Keratinocyte (primary cell): ENCODE results near the gene EPG5. TPM values are rescaled to one million over a fixed set of nuclear protein-coding genes. Genes with fewer than 3 reads are reported as not detected.
A peak's percentile ranks its signal among the peaks of the same experiment; 100 is the strongest.

Experiments used
- DNase-seq: peaks from one replicate; pipeline ENCODE4 v3.0.0-alpha.2; 2011; ENCODE audit warnings: low read depth, missing footprints, low spot score
- FAIRE-seq: peaks from 2 replicates; lab custom pipeline; 2011; peaks lifted over from hg19 to GRCh38; lab: Jason Lieb, UNC
- H2AFZ ChIP-seq: 2 replicates; pipeline ENCODE4 v1.6.0; 2012; ENCODE audit warnings: low read length, control low read depth, inconsistent platforms; ENCODE audit not compliant: control insufficient read depth
- H3K27ac ChIP-seq: 2 replicates; pipeline ENCODE4 v1.5.1; 2011; ENCODE audit warnings: low read length; ENCODE audit not compliant: control insufficient read depth, insufficient read depth
- H3K27me3 ChIP-seq: 3 replicates; pipeline ENCODE4 v1.6.0; 2011; ENCODE audit warnings: low read length; ENCODE audit not compliant: control insufficient read depth, insufficient read depth; ENCODE audit errors: extremely low read depth
- H3K36me3 ChIP-seq, 2 experiments: 2 replicates in 1 of 2; 3 replicates in 1 of 2; pipeline ENCODE4 v1.5.1; 2011; ENCODE audit warnings: low read length in 2 of 2, mild to moderate bottlenecking in 1 of 2; ENCODE audit not compliant: control insufficient read depth in 2 of 2, insufficient read depth in 2 of 2; ENCODE audit errors: extremely low read depth in 1 of 2
- H3K4me1 ChIP-seq: 3 replicates; pipeline ENCODE4 v1.5.1; 2011; ENCODE audit warnings: low read length; ENCODE audit not compliant: control insufficient read depth, insufficient read depth; ENCODE audit errors: extremely low read depth
- H3K4me2 ChIP-seq: 3 replicates; pipeline ENCODE4 v1.6.0; 2011; ENCODE audit warnings: low read depth, low read length; ENCODE audit not compliant: control insufficient read depth, insufficient read depth; ENCODE audit errors: extremely low read depth
- H3K4me3 ChIP-seq, 3 experiments: fragments of 200-600 bp in 1 of 3; sonication (generic) in 1 of 3; 2 replicates in 2 of 3; 3 replicates in 1 of 3; pipeline ENCODE4 v1.5.1; 2011 to 2016; ENCODE audit warnings: low read length in 3 of 3, mild to moderate bottlenecking in 3 of 3, control low read depth in 2 of 3, inconsistent platforms in 1 of 3, low read depth in 1 of 3, mixed read lengths in 1 of 3, mixed run types in 1 of 3, moderate library complexity in 1 of 3; ENCODE audit not compliant: control insufficient read depth in 2 of 3, insufficient read depth in 2 of 3; ENCODE audit errors: extremely low read depth in 1 of 3
- H3K79me2 ChIP-seq: 2 replicates; pipeline ENCODE4 v1.6.0; 2012; ENCODE audit warnings: low read length; ENCODE audit not compliant: control insufficient read depth, insufficient read depth
- H3K9ac ChIP-seq: 3 replicates; pipeline ENCODE4 v1.6.0; 2011; ENCODE audit warnings: low read length; ENCODE audit not compliant: control insufficient read depth, insufficient read depth; ENCODE audit errors: extremely low read depth
- H3K9me1 ChIP-seq: 3 replicates; pipeline ENCODE4 v1.6.0; 2011; ENCODE audit warnings: low read length; ENCODE audit not compliant: control insufficient read depth, insufficient read depth; ENCODE audit errors: extremely low read depth
- H3K9me3 ChIP-seq: 2 replicates; pipeline ENCODE4 v1.5.1; 2012; ENCODE audit warnings: low read depth, low read length; ENCODE audit not compliant: control insufficient read depth
- H4K20me1 ChIP-seq: 3 replicates; pipeline ENCODE4 v1.6.0; 2011; ENCODE audit warnings: low read length; ENCODE audit not compliant: control insufficient read depth, insufficient read depth; ENCODE audit errors: extremely low read depth
- EZH2 ChIP-seq: IDR thresholded peaks from one replicate; pipeline ENCODE4 v1.6.1; 2012; ENCODE audit warnings: inconsistent platforms, mild to moderate bottlenecking, low read length, moderate library complexity
- dilution Hi-C: fragments of 300-500 bp; cut with MboI; formaldehyde crosslinking; loops from one replicate; pipeline ENCODE4 v1.7.0; 2020; ENCODE audit warnings: low sequenced_read_pairs; ENCODE audit not compliant: extremely low pct_ligation_motif_present
- polyA minus RNA-seq, 3 experiments: library from RNA; depleted of rRNA, polyadenylated mRNA; stranded (reverse); fragments of >200 nt; gene quantifications; 1 replicate in 1 of 3; 2 replicates in 1 of 3; 3 replicates in 1 of 3; pipeline ENCODE4 v1.2.3, GENCODE V29; 2011
- polyA plus RNA-seq, 5 experiments: library from polyadenylated mRNA; depleted of rRNA in 3 of 5; stranded (reverse) in 3 of 5; stranded (forward) in 1 of 5; unstranded in 1 of 5; fragments of >200 nt; gene quantifications; 1 replicate in 1 of 5; 2 replicates in 3 of 5; 3 replicates in 1 of 5; pipeline versions ENCODE4 v1.2.1 to v1.2.3, GENCODE V29; 2011 to 2012; ENCODE audit warnings: missing spikeins in 2 of 5, low read depth in 1 of 5, low replicate concordance in 1 of 5
- TF ChIP-seq, protein P1 (sequence below), 3 experiments: IDR thresholded peaks in 1 of 3; conservative IDR thresholded peaks in 1 of 3; optimal IDR thresholded peaks in 1 of 3; 2 replicates in 2 of 3; 3 replicates in 1 of 3; pipeline versions ENCODE3 to v1.5.1; 2011; ENCODE audit warnings: low read length in 3 of 3, mild to moderate bottlenecking in 3 of 3, moderate library complexity in 2 of 3, control low read depth in 1 of 3, inconsistent platforms in 1 of 3; ENCODE audit not compliant: insufficient read depth in 2 of 3; ENCODE audit errors: extremely low read depth in 1 of 3

The EPG5 gene, protein sequence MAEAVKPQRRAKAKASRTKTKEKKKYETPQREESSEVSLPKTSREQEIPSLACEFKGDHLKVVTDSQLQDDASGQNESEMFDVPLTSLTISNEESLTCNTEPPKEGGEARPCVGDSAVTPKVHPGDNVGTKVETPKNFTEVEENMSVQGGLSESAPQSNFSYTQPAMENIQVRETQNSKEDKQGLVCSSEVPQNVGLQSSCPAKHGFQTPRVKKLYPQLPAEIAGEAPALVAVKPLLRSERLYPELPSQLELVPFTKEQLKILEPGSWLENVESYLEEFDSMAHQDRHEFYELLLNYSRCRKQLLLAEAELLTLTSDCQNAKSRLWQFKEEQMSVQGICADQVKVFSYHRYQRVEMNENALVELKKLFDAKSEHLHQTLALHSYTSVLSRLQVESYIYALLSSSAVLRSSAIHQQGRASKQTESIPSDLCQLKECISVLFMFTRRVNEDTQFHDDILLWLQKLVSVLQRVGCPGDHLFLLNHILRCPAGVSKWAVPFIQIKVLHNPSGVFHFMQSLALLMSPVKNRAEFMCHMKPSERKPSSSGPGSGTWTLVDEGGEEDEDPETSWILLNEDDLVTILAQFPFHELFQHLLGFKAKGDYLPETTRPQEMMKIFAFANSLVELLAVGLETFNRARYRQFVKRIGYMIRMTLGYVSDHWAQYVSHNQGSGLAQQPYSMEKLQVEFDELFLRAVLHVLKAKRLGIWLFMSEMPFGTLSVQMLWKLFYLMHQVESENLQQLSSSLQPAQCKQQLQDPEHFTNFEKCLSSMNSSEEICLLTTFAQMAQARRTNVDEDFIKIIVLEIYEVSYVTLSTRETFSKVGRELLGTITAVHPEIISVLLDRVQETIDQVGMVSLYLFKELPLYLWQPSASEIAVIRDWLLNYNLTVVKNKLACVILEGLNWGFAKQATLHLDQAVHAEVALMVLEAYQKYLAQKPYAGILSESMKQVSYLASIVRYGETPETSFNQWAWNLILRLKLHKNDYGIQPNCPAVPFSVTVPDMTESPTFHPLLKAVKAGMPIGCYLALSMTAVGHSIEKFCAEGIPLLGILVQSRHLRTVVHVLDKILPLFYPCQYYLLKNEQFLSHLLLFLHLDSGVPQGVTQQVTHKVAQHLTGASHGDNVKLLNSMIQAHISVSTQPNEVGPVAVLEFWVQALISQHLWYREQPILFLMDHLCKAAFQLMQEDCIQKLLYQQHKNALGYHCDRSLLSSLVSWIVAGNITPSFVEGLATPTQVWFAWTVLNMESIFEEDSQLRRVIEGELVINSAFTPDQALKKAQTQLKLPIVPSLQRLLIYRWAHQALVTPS (N-terminal part only)
- 17.8 to 18.8 TPM (median 17.8 TPM) in 3 replicates for polyA plus RNA-seq
- polyA plus RNA-seq (2011; ENCODE audit: low read depth), result 13.3 TPM
- 8.6 and 12.9 TPM in 2 replicates for polyA plus RNA-seq (2011; cell fraction: cytosol; rRNA removed)
- 50.6 and 53.8 TPM in 2 replicates for polyA plus RNA-seq (2011; cell fraction: nucleus; rRNA removed)
- 10.7 and 15.5 TPM in 2 replicates for polyA plus RNA-seq (2012; ENCODE audit: low replicate concordance)
- 41.5 to 102 TPM (median 98.6 TPM) in 3 replicates for polyA minus RNA-seq
- polyA minus RNA-seq (2011; cell fraction: cytosol; rRNA and poly(A)+ RNA removed), result 27.0 TPM
- 97.6 and 202 TPM in 2 replicates for polyA minus RNA-seq (2011; cell fraction: nucleus; rRNA and poly(A)+ RNA removed)

DNA sequence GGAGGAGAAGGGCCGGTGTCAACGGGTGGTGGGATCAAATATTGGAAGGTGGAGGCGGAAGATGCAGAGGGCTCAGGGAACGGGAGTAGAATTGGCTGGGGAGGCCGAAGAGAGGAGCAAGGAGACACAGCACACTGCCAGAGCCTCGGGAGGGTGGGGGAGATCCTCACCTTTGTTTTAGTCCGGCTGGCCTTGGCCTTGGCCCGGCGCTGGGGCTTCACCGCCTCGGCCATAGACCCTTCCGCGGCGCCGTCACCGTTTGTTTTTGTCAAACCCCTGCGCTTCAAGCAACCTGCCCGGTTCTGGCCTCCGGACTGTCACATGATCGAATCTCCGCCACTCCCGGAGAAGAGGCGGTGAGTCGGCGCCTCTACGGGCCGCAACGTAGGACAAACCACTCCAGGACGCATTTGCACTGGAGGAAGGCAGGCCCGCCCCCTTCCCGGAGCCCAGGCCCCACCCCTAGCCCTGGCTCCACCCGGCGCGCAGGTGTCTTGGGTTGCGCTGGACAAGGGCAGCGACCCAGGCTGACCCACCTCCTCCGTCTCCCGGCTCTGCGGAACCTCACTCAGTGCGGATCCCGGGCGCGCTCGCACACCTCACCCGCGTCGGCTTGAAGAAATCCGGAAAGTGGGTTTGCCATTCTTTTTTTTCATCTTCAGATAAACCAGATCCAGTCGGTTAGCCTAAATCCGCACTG is at the start of gene EPG5:
TSS of gene EPG5 (minus strand) at position 323 of the 700 bp plus-strand sequence. CDS start at position 233, 90 bp downstream.
- FAIRE-seq (peak; percentile 81), DNase-seq (peak; percentile 73)
- peaks cover 36% of the 10 kb centered on the region for H3K79me2 ChIP-seq
- H3K4me2 ChIP-seq, result peak within 1 kb of the TSS; percentile 93
- TF ChIP-seq, protein P1, sequence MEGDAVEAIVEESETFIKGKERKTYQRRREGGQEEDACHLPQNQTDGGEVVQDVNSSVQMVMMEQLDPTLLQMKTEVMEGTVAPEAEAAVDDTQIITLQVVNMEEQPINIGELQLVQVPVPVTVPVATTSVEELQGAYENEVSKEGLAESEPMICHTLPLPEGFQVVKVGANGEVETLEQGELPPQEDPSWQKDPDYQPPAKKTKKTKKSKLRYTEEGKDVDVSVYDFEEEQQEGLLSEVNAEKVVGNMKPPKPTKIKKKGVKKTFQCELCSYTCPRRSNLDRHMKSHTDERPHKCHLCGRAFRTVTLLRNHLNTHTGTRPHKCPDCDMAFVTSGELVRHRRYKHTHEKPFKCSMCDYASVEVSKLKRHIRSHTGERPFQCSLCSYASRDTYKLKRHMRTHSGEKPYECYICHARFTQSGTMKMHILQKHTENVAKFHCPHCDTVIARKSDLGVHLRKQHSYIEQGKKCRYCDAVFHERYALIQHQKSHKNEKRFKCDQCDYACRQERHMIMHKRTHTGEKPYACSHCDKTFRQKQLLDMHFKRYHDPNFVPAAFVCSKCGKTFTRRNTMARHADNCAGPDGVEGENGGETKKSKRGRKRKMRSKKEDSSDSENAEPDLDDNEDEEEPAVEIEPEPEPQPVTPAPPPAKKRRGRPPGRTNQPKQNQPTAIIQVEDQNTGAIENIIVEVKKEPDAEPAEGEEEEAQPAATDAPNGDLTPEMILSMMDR (optimal IDR thresholded peaks at IDR 0.05 in 1 of 3, IDR thresholded peaks at IDR 0.05 in 1 of 3, conservative IDR thresholded peaks at IDR 0.05 in 1 of 3; ENCODE audit: extremely low read depth in 1 of 3, insufficient read depth in 2 of 3, low read length in 3 of 3), result no peak
- no peak for TF ChIP-seq EZH2
- peak within 1 kb of the TSS; percentile 94 for H3K9ac ChIP-seq
- peak within 1 kb of the TSS; percentile 90 for H3K27ac ChIP-seq
- H3K9me3 ChIP-seq, result no peaks in the 10 kb centered on the region
- H3K36me3 ChIP-seq, result no peaks in the 10 kb centered on the region
- no peaks in the 10 kb centered on the region for H3K27me3 ChIP-seq
- peak within 1 kb of the TSS; percentile 85 to 100 (median 91) for H3K4me3 ChIP-seq
- dilution Hi-C loops, result no loop called here
- H2AFZ ChIP-seq, result peak within 1 kb of the TSS; percentile 92
- peaks cover 17% of the 10 kb centered on the region for H3K4me1 ChIP-seq
- no peaks in the 10 kb centered on the region for H3K9me1 ChIP-seq
- no peaks in the 10 kb centered on the region for H4K20me1 ChIP-seq
